DOHH2 (cell line): ENCODE data around the gene ADIPOR2.

Experiments used
- EZH2phosphoT487 ChIP-seq: fragments of 200-600 bp; sonication (generic); IDR thresholded peaks from 2 replicates; pipeline ENCODE4 v1.6.1; 2017; ENCODE audit warnings: borderline replicate concordance, mild to moderate bottlenecking, antibody characterized with exemption, low read length, moderate library complexity, mixed read lengths
- TF ChIP-seq, protein P1 (sequence below): fragments of 200-600 bp; sonication (generic); IDR thresholded peaks from one replicate; pipeline ENCODE4 v1.5.1; 2014; ENCODE audit warnings: antibody characterized with exemption, mild to moderate bottlenecking, low read depth, low read length; ENCODE audit not compliant: poor library complexity, severe bottlenecking

DNA sequence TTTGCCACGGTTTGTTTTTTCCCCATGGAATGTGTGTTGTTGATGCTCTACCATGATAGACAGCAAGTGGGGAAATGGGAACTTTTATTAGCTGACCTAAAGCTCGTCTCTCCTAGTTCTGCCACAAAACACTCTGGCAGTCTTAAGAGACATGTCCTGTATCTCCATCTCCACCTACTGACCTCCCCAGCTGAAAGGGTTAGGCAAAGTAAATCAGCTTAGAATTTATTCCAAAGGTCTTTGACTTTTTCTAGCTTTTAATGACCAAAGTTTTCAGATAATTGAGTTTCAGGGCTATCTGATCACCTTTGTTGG, 9.4 kb upstream of the ADIPOR2 start:
- TF ChIP-seq, protein P1, sequence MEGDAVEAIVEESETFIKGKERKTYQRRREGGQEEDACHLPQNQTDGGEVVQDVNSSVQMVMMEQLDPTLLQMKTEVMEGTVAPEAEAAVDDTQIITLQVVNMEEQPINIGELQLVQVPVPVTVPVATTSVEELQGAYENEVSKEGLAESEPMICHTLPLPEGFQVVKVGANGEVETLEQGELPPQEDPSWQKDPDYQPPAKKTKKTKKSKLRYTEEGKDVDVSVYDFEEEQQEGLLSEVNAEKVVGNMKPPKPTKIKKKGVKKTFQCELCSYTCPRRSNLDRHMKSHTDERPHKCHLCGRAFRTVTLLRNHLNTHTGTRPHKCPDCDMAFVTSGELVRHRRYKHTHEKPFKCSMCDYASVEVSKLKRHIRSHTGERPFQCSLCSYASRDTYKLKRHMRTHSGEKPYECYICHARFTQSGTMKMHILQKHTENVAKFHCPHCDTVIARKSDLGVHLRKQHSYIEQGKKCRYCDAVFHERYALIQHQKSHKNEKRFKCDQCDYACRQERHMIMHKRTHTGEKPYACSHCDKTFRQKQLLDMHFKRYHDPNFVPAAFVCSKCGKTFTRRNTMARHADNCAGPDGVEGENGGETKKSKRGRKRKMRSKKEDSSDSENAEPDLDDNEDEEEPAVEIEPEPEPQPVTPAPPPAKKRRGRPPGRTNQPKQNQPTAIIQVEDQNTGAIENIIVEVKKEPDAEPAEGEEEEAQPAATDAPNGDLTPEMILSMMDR: no peak
- TF ChIP-seq EZH2phosphoT487: no peak
